Neural crest cell (in vitro differentiated cells): ENCODE data around the gene ARNT2. TPM values are rescaled to one million over a fixed set of nuclear protein-coding genes. Genes with fewer than 3 reads are reported as not detected.

Source experiments
- DNase-seq: peaks from one replicate; pipeline ENCODE4 v3.0.0; 2021; ENCODE audit warnings: low read depth, mixed read lengths, low spot score
- H3K27ac Mint-ChIP-seq: one replicate; pipeline ENCODE4 v1.8.0; 2021; ENCODE audit warnings: mild to moderate bottlenecking, mixed read lengths; ENCODE audit not compliant: unreplicated experiment
- H3K27me3 Mint-ChIP-seq: 2 replicates; pipeline ENCODE4 v1.8.0; 2021; ENCODE audit warnings: low read depth, mild to moderate bottlenecking, mixed read lengths
- H3K36me3 Mint-ChIP-seq: 2 replicates; pipeline ENCODE4 v1.8.0; 2021; ENCODE audit warnings: low read depth, mild to moderate bottlenecking, mixed read lengths
- H3K4me1 Mint-ChIP-seq: 2 replicates; pipeline ENCODE4 v1.8.0; 2021; ENCODE audit warnings: mixed read lengths
- H3K4me3 Mint-ChIP-seq: one replicate; pipeline ENCODE4 v1.8.0; 2021; ENCODE audit warnings: mild to moderate bottlenecking, mixed read lengths
- H3K9me3 Mint-ChIP-seq: 2 replicates; pipeline ENCODE4 v1.8.0; 2021; ENCODE audit warnings: mixed read lengths
- total RNA-seq: library from RNA; stranded (reverse); gene quantifications from 2 replicates; pipeline ENCODE4 v1.2.1, GENCODE V29; 2021
- TF ChIP-seq, protein P1 (sequence below): fragments of 200-600 bp; sonication (generic); conservative IDR thresholded peaks from 2 replicates; pipeline ENCODE4 v1.5.0; 2021; ENCODE audit warnings: antibody characterized with exemption, mild to moderate bottlenecking

The ARNT2 gene
- total RNA-seq, 1 donor from 2014 or later, result 58.3 TPM

DNA sequence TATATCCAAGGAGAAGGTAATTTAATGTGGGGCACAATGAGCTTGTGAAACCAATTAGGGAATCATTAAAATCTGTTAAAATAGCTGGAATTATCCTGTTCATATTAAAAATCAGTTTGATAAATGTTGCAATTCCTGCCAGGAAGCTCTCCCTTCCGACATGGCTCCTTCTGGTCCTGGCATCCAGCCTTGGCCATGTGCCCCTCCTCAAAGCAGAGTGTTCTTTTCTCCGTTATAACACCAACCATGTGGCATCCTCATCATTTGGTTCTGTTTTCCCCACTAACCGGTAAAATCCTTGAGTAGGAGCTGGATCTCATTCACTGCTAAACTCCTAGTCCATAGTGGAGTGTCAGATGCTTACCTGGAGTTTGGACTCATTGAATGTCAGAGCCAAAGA lies 127.2 kb downstream of the ARNT2 start:
- H3K36me3 Mint-ChIP-seq, result peaks cover 59% of the 10 kb centered on the region
- H3K4me3 Mint-ChIP-seq, result no peak overlapping the region
- peaks cover 18% of the 10 kb centered on the region for H3K9me3 Mint-ChIP-seq
- no peaks in the 10 kb centered on the region for H3K27me3 Mint-ChIP-seq
- TF ChIP-seq, protein P1, sequence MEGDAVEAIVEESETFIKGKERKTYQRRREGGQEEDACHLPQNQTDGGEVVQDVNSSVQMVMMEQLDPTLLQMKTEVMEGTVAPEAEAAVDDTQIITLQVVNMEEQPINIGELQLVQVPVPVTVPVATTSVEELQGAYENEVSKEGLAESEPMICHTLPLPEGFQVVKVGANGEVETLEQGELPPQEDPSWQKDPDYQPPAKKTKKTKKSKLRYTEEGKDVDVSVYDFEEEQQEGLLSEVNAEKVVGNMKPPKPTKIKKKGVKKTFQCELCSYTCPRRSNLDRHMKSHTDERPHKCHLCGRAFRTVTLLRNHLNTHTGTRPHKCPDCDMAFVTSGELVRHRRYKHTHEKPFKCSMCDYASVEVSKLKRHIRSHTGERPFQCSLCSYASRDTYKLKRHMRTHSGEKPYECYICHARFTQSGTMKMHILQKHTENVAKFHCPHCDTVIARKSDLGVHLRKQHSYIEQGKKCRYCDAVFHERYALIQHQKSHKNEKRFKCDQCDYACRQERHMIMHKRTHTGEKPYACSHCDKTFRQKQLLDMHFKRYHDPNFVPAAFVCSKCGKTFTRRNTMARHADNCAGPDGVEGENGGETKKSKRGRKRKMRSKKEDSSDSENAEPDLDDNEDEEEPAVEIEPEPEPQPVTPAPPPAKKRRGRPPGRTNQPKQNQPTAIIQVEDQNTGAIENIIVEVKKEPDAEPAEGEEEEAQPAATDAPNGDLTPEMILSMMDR, result no peak
- peaks cover 7% of the 10 kb centered on the region for H3K4me1 Mint-ChIP-seq
- H3K27ac Mint-ChIP-seq, result no peak overlapping the region
- no peak for DNase-seq

DNA sequence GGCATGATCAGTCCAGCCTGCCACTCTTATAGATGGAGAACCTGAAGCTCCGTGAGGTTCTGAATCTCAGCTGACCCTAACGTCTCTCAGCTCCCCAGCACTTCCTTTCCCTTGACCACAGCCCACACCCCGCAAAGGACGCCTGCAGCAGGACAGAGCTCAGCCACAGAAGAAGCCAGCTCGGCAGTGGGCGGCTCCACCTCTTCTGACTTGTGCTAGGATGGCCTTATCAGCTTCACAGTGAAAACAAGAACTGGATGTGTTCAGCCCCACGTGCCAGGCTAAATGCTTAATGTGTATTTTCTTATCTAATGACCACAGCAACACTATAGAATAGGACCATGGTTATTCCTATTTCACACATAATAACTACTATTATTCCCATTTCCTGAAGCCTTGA lies 127.6 kb downstream of the ARNT2 start:
- Mint-ChIP-seq H3K27ac (no peak overlapping the region), H3K36me3 (peaks cover 57% of the 10 kb centered on the region), H3K9me3 (peaks cover 18% of the 10 kb centered on the region), H3K4me3 (no peak overlapping the region), H3K27me3 (no peaks in the 10 kb centered on the region), H3K4me1 (peaks cover 11% of the 10 kb centered on the region)
- TF ChIP-seq, protein P1, result no peak
- DNase-seq, result no peak

DNA sequence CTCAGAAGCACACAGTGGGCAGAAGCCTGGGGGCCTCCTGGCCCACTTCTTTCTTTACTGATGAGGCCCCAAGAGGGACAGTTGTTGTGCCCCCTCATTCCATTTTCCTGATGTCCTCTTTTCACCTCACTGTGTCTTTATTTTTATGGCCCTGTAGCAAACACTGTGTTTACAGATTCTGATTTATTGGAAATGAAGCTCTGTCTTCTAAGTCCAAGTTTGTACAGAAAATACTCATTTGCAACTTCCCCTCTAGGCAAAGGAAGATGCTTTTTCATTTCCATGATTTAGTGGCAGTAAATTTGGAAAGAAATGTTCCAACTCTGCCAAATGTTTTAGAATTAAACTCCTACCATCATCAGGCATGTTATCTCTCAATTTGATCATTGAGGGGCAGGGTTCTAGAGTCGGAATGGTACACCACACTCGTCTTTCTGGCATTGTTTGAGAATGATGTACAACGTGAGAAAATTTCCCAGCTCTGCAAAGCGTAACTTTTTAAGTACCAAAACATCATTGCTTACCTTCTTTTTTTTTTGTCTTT lies 129.7 kb downstream of the ARNT2 start:
- peaks cover 14% of the 10 kb centered on the region for H3K4me1 Mint-ChIP-seq
- no peaks in the 10 kb centered on the region for H3K27me3 Mint-ChIP-seq
- no peak overlapping the region for H3K4me3 Mint-ChIP-seq
- H3K9me3 Mint-ChIP-seq, result peaks cover 18% of the 10 kb centered on the region
- peaks cover 55% of the 10 kb centered on the region for H3K36me3 Mint-ChIP-seq
- H3K27ac Mint-ChIP-seq, result no peak overlapping the region
- TF ChIP-seq, protein P1, result no peak
- DNase-seq, result no peak

DNA sequence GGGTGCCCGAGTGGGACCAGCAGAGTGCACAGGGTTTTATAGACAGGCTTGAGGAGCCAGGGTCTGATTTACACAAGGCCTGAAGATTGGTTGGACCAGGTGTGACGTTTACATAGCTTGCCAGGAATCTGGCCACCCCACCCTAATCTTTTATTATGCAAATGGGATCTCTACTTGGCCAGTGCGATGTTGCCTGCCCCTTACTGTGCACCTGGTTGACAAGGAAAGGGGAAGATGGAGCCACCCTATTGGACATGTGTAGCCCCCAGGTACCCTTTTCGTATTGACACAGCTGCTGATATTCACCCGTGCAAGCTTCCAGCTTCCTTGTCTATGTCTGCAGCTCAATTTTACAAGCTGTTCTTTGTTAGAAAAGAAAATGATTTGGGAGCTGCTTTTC lies 132.0 kb downstream of the ARNT2 start:
- TF ChIP-seq, protein P1, result no peak
- peaks cover 14% of the 10 kb centered on the region for H3K4me1 Mint-ChIP-seq
- no peaks in the 10 kb centered on the region for H3K27me3 Mint-ChIP-seq
- DNase-seq, result no peak
- H3K9me3 Mint-ChIP-seq, result peaks cover 18% of the 10 kb centered on the region
- H3K27ac Mint-ChIP-seq, result no peak overlapping the region
- peaks cover 56% of the 10 kb centered on the region for H3K36me3 Mint-ChIP-seq
- H3K4me3 Mint-ChIP-seq, result no peak overlapping the region

DNA sequence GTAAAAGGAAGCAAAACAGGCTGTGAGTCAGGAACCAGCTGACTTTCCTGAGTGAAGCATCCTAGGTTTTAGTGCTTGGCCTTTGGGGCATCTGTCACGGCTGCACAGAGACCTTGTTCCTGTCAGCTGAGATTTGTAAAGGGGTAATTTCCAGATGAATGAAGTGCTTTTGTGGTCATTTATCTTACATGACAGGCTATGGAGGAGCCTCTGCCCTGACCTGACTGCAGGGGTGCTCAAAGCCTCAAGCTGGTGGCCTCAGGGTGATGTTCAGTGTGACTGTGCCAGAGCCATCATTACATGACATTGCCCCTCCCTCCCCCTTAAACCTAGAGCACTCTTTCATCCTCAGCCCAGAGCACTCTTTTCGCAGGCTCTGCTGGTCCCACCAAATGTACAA lies 132.5 kb downstream of the ARNT2 start:
- TF ChIP-seq, protein P1, result no peak
- H3K36me3 Mint-ChIP-seq, result peaks cover 55% of the 10 kb centered on the region
- peaks cover 18% of the 10 kb centered on the region for H3K9me3 Mint-ChIP-seq
- H3K27ac Mint-ChIP-seq, result no peak overlapping the region
- H3K27me3 Mint-ChIP-seq, result no peaks in the 10 kb centered on the region
- peaks cover 14% of the 10 kb centered on the region for H3K4me1 Mint-ChIP-seq
- H3K4me3 Mint-ChIP-seq, result no peak overlapping the region
- no peak for DNase-seq
